HG03196 (cell line): ENCODE measurements around the gene BICC1.

Experiments
- ATAC-seq: cut with Tn5 transposase; IDR thresholded peaks from one replicate; pipeline ENCODE4 v1.9.1; 2021; ENCODE audit not compliant: unreplicated experiment

The BICC1 gene

GRCh38 chr10:58645416-58646146 lies 132.9 kb downstream of the BICC1 start:
- ATAC-seq: no peak

GRCh38 chr10:58647376-58648112 lies 134.9 kb downstream of the BICC1 start:
- ATAC-seq: no peak

DNA sequence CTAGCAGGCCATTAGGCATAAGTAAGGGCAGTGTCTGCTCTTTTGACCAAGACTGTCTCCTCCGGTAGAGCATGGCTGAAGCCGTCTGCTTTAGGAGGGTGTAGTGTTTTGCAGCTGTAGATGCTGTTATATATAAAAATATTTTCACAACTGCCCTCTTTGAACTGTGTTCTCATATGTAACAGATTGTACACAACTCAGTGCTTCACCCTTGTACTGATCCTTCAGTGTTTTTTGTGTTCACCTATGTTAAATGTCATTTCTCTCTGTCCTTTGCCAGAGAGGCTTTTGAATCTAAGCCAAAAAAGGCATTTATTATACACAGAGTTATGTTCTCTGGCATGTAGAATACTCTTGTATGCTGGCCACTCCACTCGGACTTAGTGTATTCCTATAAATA lies 135.5 kb downstream of the BICC1 start:
- ATAC-seq: no peak

GRCh38 chr10:58651040-58651439 lies 138.4 kb downstream of the BICC1 start:
- ATAC-seq: no peak

DNA sequence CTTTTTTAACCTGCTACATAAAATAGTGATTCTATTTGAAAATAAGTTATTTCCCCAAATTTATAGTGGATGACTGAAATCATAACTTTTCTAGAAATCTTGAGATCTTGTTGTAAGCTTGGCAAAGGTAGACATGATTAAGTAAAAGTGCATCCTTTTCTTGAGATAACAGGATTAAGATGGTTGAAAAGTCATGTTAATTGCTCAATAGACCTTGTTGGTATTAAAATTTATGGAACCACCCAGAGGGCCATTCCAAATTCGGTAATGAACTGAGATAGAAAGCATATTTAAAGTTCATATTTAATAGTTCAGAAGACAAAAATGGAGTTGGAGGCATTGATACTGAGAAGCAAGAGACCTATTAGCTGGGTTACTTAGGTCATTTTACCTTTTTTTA lies 139.1 kb downstream of the BICC1 start:
- no peak for ATAC-seq

DNA sequence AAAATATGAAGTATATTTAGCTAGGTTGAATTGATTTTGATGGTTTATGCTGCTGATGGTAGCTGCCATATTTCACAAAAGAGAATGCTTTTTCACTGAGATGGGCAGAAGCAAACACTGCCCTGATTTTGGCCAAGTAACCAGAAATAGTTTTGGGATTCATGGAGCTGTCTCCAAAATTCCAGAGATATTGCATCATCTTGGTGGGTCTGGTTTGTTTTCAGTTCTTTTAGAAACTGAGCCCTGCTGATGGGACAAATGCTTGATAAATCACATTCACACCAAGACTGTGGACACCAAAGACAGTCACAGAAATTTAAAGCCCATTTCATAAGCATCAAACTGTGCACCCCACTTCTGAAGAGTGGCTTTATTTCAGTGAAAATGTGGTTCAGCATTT lies 140.5 kb downstream of the BICC1 start:
- ATAC-seq: no peak

GRCh38 chr10:58660575-58661255 lies 148.0 kb downstream of the BICC1 start:
- no peak for ATAC-seq

- ATAC-seq: no peak
Measured at GRCh38 chr10:58661336-58661735, 148.7 kb downstream of the BICC1 start.

- no peak for ATAC-seq
Measured at GRCh38 chr10:58661902-58662301, 149.2 kb downstream of the BICC1 start.

DNA sequence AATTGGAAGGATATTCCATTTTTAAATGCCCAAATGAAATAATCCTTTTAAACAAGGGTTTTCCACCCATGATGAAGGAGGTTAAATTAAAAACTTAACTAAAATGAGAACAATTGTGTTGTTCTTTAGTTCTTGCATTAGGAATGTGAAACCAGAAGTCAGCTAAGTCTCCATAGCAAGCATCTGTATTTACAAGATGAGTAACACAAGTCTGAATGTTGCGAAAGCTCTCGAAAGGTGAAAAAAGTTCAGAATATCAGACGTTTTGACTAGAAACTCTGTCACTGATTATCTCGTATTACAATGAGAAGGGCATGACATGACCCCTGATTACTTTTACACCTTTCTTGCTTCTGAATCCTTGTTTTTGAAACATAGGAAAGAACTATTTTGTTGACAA lies 149.6 kb downstream of the BICC1 start:
- ATAC-seq: no peak

DNA sequence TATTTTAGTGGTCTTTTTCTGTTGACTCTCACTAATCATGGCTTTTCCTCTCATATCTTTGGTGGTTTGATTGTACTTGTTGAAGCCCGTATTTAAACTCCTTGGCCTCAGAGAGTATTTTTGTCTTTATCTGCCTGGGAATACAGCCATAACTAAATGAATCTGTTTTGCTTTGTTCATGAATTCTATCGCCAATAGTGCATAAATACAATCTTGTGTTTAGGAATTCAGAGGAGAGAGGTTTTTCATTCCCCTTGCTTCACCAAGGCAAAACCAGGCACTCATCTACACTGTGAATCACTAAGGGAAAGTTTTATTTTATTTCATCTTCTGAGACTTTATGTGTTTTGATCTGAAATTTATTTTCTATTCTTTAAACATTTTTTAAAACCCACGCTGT lies 152.7 kb downstream of the BICC1 start:
- no peak for ATAC-seq

DNA sequence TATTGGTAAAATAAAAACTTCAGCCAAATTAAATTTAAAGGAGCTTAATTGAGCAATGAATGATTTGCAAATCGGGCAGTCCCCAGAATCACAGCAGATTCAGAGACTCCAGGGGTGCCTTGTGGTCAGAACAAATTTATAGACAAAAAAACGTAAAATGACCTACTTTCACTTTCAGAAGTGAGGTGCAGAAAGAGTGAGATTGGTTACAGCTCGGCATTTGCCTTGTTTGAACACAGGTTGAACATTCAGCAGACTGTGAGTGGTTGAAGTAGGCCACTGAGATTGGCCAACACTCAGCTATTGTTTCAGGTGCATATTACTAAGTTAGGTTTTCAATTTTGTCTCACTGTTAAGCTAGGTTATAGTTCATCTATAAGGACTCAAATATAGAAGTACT lies 153.4 kb downstream of the BICC1 start:
- no peak for ATAC-seq

GRCh38 chr10:58667658-58668310 lies 155.1 kb downstream of the BICC1 start:
- no peak for ATAC-seq

GRCh38 chr10:58672845-58673244 lies 160.2 kb downstream of the BICC1 start:
- no peak for ATAC-seq

GRCh38 chr10:58674251-58674650 lies 161.6 kb downstream of the BICC1 start:
- no peak for ATAC-seq

- no peak for ATAC-seq
Measured at GRCh38 chr10:58675321-58675720, 162.6 kb downstream of the BICC1 start.

- no peak for ATAC-seq
Measured at GRCh38 chr10:58691528-58691927, 178.9 kb downstream of the BICC1 start.

DNA sequence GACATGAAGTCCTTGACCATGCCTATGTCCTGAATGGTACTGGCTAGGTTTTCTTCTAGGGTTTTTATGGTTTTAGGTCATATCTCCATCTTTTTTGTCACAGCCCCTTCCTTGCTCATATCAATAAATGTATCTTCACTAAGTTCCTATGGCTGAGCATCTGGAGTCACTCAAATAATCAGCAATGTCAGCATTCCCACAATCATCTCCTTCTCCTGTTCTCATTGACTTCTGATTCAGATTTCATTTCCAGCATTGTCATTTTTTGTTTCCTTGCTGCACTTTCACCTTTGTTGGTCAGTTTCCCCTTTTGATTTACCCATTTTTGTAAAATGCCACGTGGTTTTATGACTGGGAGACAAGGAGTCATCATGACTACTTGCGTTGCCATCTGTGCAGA lies 181.2 kb downstream of the BICC1 start:
- ATAC-seq: no peak

- ATAC-seq: no peak
Measured at GRCh38 chr10:58695022-58695421, 182.3 kb downstream of the BICC1 start.

DNA sequence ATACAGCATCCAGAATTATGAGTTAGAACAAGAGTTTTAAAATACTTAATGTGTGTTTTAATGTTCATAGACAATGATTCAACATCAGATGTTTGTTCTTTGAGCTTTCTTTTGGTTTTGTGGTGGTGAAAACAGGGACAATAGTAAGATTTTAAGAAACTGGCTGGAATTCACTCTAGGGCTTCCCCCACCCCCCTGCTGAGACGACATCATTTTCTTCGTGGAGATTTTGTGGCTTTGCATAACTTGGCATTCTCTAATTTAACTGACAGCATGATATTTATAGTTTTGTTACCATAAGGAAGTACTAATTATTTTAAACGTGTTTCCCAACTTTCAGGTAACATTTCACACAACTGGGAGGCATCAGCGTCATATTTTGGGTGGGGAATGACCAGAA lies 184.1 kb downstream of the BICC1 start:
- no peak for ATAC-seq

DNA sequence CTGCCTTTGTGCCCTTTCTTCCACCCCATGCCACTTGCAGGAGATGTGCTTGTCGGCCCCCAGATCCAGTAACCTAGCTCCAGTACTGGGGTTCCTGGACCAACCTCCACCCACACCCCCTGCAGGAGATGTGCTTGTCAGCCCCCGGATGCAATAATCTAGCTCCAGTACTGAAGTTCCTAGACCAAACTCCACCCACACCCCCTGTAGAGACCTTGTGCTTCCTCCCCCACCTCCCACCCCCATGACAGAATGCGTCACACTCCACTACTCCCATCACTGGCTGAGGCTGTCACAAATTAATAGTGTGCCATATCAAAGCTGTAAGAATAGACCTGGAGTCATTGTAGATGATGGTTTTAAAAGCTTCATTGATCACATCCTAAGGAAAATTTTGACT lies 185.0 kb downstream of the BICC1 start:
- no peak for ATAC-seq
